HepG2 (cell line): ENCODE results near the gene ITPRIPL1.

Experiments
- DPF2 ChIP-seq: sonication (generic); formaldehyde crosslinking; IDR thresholded peaks from 2 replicates; pipeline ENCODE4 v1.4.0; 2020; ENCODE audit warnings: mild to moderate bottlenecking, low read depth, missing genetic modification reagents, borderline replicate concordance
- GTF3A ChIP-seq: sonication (generic); formaldehyde crosslinking; conservative IDR thresholded peaks from 2 replicates; pipeline ENCODE4 v1.4.0; 2020; ENCODE audit warnings: mild to moderate bottlenecking, missing genetic modification reagents
- MTF1 ChIP-seq: sonication (generic); formaldehyde crosslinking; IDR thresholded peaks from 2 replicates; pipeline ENCODE4 v1.5.0; 2020; ENCODE audit warnings: missing genetic modification reagents
- MYC ChIP-seq: sonication (generic); formaldehyde crosslinking; IDR thresholded peaks from 2 replicates; pipeline ENCODE4 v1.9.0; 2021; ENCODE audit warnings: missing genetic modification reagents, borderline replicate concordance
- NONO ChIP-seq, 2 experiments: fragments of 450-650 bp in 1 of 2; sonication (generic) in 1 of 2; formaldehyde crosslinking in 1 of 2; IDR thresholded peaks in 1 of 2; conservative IDR thresholded peaks in 1 of 2; 2 replicates each; pipeline versions ENCODE4 v1.6.1 to v1.8.0; 2017 to 2022; ENCODE audit warnings: mild to moderate bottlenecking in 1 of 2, missing genetic modification reagents in 1 of 2, moderate library complexity in 1 of 2
- SETDB1 ChIP-seq: sonication (generic); formaldehyde crosslinking; IDR thresholded peaks from 2 replicates; pipeline ENCODE4 v1.5.1; 2020; ENCODE audit warnings: missing genetic modification reagents, mild to moderate bottlenecking, borderline replicate concordance
- TAF1 ChIP-seq: sonication (generic); formaldehyde crosslinking; IDR thresholded peaks from 2 replicates; pipeline ENCODE4 v1.4.0; 2020; ENCODE audit warnings: missing genetic modification reagents
- U2AF1 ChIP-seq: fragments of 200-400 bp; formaldehyde crosslinking; optimal IDR thresholded peaks from 2 replicates; pipeline ENCODE3; 2017; ENCODE audit warnings: mild to moderate bottlenecking, low read depth, low read length
- ZBTB42 ChIP-seq: sonication (generic); formaldehyde crosslinking; IDR thresholded peaks from 2 replicates; pipeline ENCODE4 v1.5.0; 2020; ENCODE audit warnings: mild to moderate bottlenecking, missing genetic modification reagents
- ZNF460 ChIP-seq: sonication (generic); formaldehyde crosslinking; IDR thresholded peaks from 2 replicates; pipeline ENCODE4 v1.5.1; 2020; ENCODE audit warnings: missing genetic modification reagents, mild to moderate bottlenecking, borderline replicate concordance
- TF ChIP-seq, protein P1 (sequence below): sonication (generic); formaldehyde crosslinking; IDR thresholded peaks from 2 replicates; pipeline ENCODE4 v1.4.0; 2020; ENCODE audit warnings: missing genetic modification reagents, borderline replicate concordance
- TF ChIP-seq, protein P2 (sequence below), 2 experiments: IDR thresholded peaks; 2 replicates each; pipeline ENCODE4 v1.6.1; 2011 to 2012; ENCODE audit warnings: low read length in 2 of 2, borderline replicate concordance in 1 of 2, low read depth in 1 of 2, mild to moderate bottlenecking in 1 of 2, moderate library complexity in 1 of 2
- TF ChIP-seq, protein P3 (sequence below): sonication (generic); formaldehyde crosslinking; IDR thresholded peaks from 2 replicates; pipeline ENCODE4 v1.4.0; 2020; ENCODE audit warnings: missing genetic modification reagents
- TF ChIP-seq, protein P4 (sequence below): sonication (generic); formaldehyde crosslinking; IDR thresholded peaks from 2 replicates; pipeline ENCODE4 v1.4.0; 2020; ENCODE audit warnings: mild to moderate bottlenecking, missing genetic modification reagents

DNA sequence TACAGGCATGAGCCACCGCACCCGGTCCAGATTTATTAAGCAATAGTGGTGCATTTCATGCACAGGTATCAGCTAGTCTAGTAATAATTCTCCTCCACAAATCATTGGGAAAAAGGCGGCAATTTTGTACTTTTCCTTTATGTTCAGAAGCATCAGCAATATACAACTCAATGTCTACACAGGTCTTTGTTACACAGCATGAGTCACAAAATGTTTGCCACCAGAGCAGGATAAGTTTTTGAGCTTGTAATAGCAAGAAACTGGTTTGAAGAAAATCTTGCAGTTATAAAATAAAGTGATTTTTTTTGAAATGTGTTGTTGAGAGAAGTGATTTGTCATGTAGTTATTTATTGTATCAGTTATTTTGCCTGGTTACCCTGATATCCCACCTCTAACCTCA, 4.8 kb upstream of the ITPRIPL1 start:
- TF ChIP-seq NONO (IDR thresholded peaks at IDR 0.05) (no peak), NONO (CRISPR knock-in tag; conservative IDR thresholded peaks at IDR 0.05) (no peak), GTF3A (CRISPR knock-in tag) (no peak), ZNF460 (no peak), DPF2 (CRISPR knock-in tag) (no peak), SETDB1 (CRISPR knock-in tag) (no peak), ZBTB42 (no peak), U2AF1 (no peak), TAF1 (CRISPR knock-in tag) (no peak), MYC (CRISPR knock-in tag) (no peak), MTF1 (no peak)
- TF ChIP-seq, protein P1, sequence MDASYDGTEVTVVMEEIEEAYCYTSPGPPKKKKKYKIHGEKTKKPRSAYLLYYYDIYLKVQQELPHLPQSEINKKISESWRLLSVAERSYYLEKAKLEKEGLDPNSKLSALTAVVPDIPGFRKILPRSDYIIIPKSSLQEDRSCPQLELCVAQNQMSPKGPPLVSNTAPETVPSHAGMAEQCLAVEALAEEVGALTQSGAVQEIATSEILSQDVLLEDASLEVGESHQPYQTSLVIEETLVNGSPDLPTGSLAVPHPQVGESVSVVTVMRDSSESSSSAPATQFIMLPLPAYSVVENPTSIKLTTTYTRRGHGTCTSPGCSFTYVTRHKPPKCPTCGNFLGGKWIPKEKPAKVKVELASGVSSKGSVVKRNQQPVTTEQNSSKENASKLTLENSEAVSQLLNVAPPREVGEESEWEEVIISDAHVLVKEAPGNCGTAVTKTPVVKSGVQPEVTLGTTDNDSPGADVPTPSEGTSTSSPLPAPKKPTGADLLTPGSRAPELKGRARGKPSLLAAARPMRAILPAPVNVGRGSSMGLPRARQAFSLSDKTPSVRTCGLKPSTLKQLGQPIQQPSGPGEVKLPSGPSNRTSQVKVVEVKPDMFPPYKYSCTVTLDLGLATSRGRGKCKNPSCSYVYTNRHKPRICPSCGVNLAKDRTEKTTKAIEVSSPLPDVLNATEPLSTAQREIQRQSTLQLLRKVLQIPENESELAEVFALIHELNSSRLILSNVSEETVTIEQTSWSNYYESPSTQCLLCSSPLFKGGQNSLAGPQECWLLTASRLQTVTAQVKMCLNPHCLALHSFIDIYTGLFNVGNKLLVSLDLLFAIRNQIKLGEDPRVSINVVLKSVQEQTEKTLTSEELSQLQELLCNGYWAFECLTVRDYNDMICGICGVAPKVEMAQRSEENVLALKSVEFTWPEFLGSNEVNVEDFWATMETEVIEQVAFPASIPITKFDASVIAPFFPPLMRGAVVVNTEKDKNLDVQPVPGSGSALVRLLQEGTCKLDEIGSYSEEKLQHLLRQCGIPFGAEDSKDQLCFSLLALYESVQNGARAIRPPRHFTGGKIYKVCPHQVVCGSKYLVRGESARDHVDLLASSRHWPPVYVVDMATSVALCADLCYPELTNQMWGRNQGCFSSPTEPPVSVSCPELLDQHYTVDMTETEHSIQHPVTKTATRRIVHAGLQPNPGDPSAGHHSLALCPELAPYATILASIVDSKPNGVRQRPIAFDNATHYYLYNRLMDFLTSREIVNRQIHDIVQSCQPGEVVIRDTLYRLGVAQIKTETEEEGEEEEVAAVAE (CRISPR knock-in tag): no peak
- TF ChIP-seq, protein P2, sequence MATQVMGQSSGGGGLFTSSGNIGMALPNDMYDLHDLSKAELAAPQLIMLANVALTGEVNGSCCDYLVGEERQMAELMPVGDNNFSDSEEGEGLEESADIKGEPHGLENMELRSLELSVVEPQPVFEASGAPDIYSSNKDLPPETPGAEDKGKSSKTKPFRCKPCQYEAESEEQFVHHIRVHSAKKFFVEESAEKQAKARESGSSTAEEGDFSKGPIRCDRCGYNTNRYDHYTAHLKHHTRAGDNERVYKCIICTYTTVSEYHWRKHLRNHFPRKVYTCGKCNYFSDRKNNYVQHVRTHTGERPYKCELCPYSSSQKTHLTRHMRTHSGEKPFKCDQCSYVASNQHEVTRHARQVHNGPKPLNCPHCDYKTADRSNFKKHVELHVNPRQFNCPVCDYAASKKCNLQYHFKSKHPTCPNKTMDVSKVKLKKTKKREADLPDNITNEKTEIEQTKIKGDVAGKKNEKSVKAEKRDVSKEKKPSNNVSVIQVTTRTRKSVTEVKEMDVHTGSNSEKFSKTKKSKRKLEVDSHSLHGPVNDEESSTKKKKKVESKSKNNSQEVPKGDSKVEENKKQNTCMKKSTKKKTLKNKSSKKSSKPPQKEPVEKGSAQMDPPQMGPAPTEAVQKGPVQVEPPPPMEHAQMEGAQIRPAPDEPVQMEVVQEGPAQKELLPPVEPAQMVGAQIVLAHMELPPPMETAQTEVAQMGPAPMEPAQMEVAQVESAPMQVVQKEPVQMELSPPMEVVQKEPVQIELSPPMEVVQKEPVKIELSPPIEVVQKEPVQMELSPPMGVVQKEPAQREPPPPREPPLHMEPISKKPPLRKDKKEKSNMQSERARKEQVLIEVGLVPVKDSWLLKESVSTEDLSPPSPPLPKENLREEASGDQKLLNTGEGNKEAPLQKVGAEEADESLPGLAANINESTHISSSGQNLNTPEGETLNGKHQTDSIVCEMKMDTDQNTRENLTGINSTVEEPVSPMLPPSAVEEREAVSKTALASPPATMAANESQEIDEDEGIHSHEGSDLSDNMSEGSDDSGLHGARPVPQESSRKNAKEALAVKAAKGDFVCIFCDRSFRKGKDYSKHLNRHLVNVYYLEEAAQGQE (IDR thresholded peaks at IDR 0.05; ENCODE audit: borderline replicate concordance in 1 of 2, low read depth in 1 of 2, low read length in 2 of 2): no peak
- TF ChIP-seq, protein P3, sequence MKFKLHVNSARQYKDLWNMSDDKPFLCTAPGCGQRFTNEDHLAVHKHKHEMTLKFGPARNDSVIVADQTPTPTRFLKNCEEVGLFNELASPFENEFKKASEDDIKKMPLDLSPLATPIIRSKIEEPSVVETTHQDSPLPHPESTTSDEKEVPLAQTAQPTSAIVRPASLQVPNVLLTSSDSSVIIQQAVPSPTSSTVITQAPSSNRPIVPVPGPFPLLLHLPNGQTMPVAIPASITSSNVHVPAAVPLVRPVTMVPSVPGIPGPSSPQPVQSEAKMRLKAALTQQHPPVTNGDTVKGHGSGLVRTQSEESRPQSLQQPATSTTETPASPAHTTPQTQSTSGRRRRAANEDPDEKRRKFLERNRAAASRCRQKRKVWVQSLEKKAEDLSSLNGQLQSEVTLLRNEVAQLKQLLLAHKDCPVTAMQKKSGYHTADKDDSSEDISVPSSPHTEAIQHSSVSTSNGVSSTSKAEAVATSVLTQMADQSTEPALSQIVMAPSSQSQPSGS (CRISPR knock-in tag): no peak
- TF ChIP-seq, protein P4, sequence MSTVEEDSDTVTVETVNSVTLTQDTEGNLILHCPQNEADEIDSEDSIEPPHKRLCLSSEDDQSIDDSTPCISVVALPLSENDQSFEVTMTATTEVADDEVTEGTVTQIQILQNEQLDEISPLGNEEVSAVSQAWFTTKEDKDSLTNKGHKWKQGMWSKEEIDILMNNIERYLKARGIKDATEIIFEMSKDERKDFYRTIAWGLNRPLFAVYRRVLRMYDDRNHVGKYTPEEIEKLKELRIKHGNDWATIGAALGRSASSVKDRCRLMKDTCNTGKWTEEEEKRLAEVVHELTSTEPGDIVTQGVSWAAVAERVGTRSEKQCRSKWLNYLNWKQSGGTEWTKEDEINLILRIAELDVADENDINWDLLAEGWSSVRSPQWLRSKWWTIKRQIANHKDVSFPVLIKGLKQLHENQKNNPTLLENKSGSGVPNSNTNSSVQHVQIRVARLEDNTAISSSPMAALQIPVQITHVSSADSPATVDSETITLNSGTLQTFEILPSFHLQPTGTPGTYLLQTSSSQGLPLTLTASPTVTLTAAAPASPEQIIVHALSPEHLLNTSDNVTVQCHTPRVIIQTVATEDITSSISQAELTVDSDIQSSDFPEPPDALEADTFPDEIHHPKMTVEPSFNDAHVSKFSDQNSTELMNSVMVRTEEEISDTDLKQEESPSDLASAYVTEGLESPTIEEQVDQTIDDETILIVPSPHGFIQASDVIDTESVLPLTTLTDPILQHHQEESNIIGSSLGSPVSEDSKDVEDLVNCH (CRISPR knock-in tag): no peak
